A673 (cell line): ENCODE data around the gene GEN1.

ENCODE experiments used
- EZH2 ChIP-seq: fragments of 200-600 bp; sonication (generic); IDR thresholded peaks from 2 replicates; pipeline ENCODE4 v1.6.1; 2017; ENCODE audit warnings: borderline replicate concordance, low read depth, mild to moderate bottlenecking, mixed read lengths, antibody characterized with exemption, low read length; ENCODE audit not compliant: poor library complexity, severe bottlenecking
- TF ChIP-seq, protein P1 (sequence below): fragments of 300-800, 200-600 bp; sonication (generic); conservative IDR thresholded peaks from 2 replicates; pipeline ENCODE4 v1.5.1; 2017; ENCODE audit warnings: low read depth, mild to moderate bottlenecking, antibody characterized with exemption, low read length, moderate library complexity, mixed read lengths

DNA sequence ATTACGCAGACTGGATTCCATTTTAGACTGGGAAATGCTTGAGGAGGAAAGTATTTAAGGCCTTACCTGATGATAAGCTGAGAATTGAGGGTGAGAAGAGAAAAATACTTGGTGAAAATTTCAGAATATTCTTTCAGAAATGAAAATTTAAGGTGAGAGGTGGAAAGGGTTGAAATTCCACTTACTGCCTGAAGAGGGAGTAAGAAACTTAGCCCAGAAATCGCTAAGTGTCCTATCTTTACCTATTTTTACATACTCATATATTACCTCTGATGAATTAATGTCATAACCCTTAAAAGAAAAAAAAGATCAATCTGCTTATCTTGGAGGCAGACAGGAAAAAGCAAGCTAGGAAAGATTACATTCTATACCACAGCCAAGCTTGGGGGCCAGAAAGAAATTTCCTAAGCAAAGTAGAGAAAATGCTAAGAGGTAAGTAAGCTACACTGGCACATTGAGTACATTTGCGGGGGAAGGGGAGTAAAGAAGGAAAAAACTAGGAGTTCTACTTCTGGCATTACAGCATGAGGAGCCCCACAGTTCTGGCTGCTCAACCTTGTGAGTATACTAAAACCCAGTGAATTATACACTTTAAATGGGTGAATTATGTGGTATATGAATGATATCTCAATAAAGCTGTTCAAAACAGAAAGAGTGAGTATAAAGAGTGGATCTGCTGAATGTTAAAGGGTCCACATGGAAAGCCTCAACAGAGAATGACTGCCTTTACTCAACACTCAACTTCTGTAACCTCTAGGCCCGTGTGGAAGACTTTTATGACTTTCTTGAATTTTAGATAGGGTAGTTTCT, 34.2 kb upstream of the GEN1 start:
- TF ChIP-seq, protein P1, sequence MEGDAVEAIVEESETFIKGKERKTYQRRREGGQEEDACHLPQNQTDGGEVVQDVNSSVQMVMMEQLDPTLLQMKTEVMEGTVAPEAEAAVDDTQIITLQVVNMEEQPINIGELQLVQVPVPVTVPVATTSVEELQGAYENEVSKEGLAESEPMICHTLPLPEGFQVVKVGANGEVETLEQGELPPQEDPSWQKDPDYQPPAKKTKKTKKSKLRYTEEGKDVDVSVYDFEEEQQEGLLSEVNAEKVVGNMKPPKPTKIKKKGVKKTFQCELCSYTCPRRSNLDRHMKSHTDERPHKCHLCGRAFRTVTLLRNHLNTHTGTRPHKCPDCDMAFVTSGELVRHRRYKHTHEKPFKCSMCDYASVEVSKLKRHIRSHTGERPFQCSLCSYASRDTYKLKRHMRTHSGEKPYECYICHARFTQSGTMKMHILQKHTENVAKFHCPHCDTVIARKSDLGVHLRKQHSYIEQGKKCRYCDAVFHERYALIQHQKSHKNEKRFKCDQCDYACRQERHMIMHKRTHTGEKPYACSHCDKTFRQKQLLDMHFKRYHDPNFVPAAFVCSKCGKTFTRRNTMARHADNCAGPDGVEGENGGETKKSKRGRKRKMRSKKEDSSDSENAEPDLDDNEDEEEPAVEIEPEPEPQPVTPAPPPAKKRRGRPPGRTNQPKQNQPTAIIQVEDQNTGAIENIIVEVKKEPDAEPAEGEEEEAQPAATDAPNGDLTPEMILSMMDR: peak; percentile 76
- TF ChIP-seq EZH2: no peak
